ENCODE measurements around the gene EBPL. TPM values are rescaled to one million over a fixed set of nuclear protein-coding genes. Genes with fewer than 3 reads are reported as not detected.

The EBPL gene
- total and polyA plus RNA-seq, 9 donors = 48.7 to 112 (median 70.0) TPM

DNA sequence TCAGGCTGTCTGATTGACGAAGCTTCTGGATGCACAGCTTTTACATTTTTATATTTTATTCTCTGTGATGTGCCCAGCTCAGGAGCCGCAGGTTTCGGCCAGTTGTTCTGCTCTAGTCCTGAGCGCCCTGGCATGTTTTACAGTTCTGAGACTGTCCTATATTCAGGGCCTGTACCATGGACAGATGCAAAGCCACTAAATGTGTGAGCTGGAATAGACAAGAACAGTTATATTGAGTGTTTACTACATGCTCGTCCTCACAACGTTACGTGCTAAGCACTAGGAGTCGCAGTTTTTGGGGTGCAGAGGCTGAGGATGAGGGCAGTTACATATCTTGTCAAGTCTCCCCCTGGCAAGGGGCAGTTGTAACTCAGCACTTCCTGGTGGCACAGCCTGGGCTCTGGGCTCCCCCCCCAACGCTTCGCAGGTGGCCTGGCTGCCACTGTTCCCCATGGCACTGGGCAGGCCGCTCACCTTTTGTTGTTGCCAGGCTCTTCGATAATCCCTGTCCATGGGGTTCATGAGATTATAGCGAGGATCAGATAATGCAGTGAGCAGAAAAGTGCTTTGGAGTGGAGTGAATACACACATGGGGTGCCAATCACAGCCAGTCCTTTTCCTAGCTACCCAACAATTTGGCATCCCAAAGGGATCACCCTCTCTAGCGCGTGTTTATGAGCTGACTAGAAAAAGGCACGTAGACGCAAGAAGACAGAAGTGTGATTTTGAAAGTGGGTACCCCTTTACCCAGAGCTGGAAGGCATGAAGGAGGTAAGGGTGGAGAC lies 39.5 kb downstream of the EBPL start:
- WGBS, 3 donors = 80 to 84% (median 80%) methylated on average over 16 to 17 of the region's 17 CpGs
- intact Hi-C loops (cut with DNase I) = loop anchor here in 2 of 4 donors (5.0 to 10.0 kb wide), 2 partner anchors 193 to 196 kb away; no protein-coding TSS in a partner anchor
- Histone ChIP-seq H3K27ac (no peak overlapping the region), H3K9me3 (no peaks in the 10 kb centered on the region), H3K36me3 (no peaks in the 10 kb centered on the region), H3K4me3 (no peak overlapping the region), H3K4me1 (ENCODE audit: insufficient read depth) (peaks cover 1% of the 10 kb centered on the region), H3K27me3 (no peaks in the 10 kb centered on the region)
- no peak for DNase-seq
- TF ChIP-seq POLR2A (IDR thresholded peaks at IDR 0.05) (no peak), CTCF (IDR thresholded peaks at IDR 0.05) (no peak), EP300 (IDR thresholded peaks at IDR 0.05) (no peak)

DNA sequence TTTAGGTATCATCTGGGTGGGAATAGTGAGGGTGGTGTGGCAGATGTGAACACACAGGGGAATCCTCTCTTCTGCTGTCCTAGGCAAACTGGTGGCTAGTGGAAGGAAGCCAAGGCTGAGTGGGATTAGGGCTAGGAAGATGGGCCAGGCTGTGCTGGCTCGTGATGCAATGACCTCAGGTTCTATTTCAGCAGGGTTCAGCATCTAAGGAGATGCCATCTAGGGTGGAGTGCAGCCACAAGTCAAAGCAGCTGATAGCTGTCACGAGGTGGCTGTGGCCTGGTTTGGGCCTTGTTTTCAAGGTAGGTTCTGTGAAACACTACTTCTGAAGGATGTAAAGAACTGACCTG lies 41.3 kb downstream of the EBPL start:
- DNase-seq = no peak
- WGBS, 3 donors = 82 to 85% (median 82%) methylated on average over 2 of the region's 2 CpGs
- Histone ChIP-seq H3K9me3 (no peaks in the 10 kb centered on the region), H3K4me1 (ENCODE audit: insufficient read depth) (no peaks in the 10 kb centered on the region), H3K4me3 (no peak overlapping the region), H3K27ac (no peak overlapping the region), H3K27me3 (no peaks in the 10 kb centered on the region), H3K36me3 (no peaks in the 10 kb centered on the region)
- TF ChIP-seq EP300 (IDR thresholded peaks at IDR 0.05) = no peak
- no peak for TF ChIP-seq CTCF (IDR thresholded peaks at IDR 0.05)
- TF ChIP-seq POLR2A (IDR thresholded peaks at IDR 0.05) = no peak
- intact Hi-C loops (cut with DNase I) = loop anchor here in 2 of 4 donors (5.0 to 10.0 kb wide), 2 partner anchors 195 to 197 kb away; no protein-coding TSS in a partner anchor

DNA sequence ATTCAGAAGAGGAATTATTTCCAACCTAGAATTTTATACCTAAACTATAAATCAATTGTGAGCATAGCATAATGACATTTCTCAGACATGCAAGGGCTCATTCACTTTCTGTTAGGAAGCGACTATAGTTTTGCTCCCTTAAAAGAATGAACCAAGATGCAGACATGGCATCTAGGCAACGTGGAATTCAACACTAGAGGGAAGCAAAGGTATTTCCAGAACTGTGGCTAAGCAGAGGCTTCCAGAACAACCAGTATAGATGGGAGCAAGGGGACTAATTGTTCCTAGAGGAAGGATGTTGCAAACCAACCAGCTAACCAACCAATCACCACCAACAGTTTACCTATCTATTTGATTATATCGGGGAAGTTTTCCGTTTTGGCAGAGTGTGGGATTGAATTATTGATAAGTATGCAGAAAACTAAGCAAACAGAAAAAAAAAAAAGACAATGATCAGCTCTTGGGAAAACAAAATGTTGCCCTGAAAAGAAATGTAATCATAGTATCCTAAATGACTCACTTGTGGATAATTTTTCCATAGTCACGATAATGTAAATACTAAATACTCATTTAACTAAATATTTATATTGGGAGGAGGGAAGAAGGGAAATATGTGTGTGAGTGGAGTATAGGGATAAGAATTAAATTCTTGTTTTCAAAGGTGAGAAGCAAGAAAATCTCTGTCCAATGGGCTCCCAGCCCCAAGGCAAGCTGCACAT lies 41.9 kb downstream of the EBPL start:
- Histone ChIP-seq H3K4me1 (ENCODE audit: insufficient read depth) (no peaks in the 10 kb centered on the region), H3K27ac (no peak overlapping the region), H3K4me3 (no peak overlapping the region), H3K9me3 (no peaks in the 10 kb centered on the region), H3K36me3 (no peaks in the 10 kb centered on the region), H3K27me3 (no peaks in the 10 kb centered on the region)
- TF ChIP-seq EP300 (IDR thresholded peaks at IDR 0.05) (no peak), CTCF (IDR thresholded peaks at IDR 0.05) (peak in 1 of 3 donors; percentile 19)
- 50 to 56% (median 53%) methylated on average over 5 of the region's 5 CpGs for WGBS, 3 donors
- intact Hi-C loops (cut with DNase I) = no loop called here
- DNase-seq = no peak

GRCh38 chr13:49646688-49647087 lies 44.6 kb downstream of the EBPL start:
- intact Hi-C loops (cut with DNase I) = no loop called here
- Histone ChIP-seq H3K36me3 (no peaks in the 10 kb centered on the region), H3K4me1 (ENCODE audit: insufficient read depth) (no peaks in the 10 kb centered on the region), H3K4me3 (no peak overlapping the region), H3K27me3 (no peaks in the 10 kb centered on the region), H3K27ac (no peak overlapping the region), H3K9me3 (no peaks in the 10 kb centered on the region)
- 93 to 97% (median 93%) methylated on average over 4 of the region's 4 CpGs for WGBS, 3 donors
- DNase-seq = no peak
- TF ChIP-seq CTCF (IDR thresholded peaks at IDR 0.05) (no peak), POLR2A (IDR thresholded peaks at IDR 0.05) (no peak), EP300 (IDR thresholded peaks at IDR 0.05) (no peak)
